ENCODE data around the gene UBE2O. TPM values are rescaled to one million over a fixed set of nuclear protein-coding genes. Genes with fewer than 3 reads are reported as not detected.

UBE2O gene
- total and polyA plus RNA-seq, 2 experiments from 2014 or later = 30.4 to 79.4 TPM

DNA sequence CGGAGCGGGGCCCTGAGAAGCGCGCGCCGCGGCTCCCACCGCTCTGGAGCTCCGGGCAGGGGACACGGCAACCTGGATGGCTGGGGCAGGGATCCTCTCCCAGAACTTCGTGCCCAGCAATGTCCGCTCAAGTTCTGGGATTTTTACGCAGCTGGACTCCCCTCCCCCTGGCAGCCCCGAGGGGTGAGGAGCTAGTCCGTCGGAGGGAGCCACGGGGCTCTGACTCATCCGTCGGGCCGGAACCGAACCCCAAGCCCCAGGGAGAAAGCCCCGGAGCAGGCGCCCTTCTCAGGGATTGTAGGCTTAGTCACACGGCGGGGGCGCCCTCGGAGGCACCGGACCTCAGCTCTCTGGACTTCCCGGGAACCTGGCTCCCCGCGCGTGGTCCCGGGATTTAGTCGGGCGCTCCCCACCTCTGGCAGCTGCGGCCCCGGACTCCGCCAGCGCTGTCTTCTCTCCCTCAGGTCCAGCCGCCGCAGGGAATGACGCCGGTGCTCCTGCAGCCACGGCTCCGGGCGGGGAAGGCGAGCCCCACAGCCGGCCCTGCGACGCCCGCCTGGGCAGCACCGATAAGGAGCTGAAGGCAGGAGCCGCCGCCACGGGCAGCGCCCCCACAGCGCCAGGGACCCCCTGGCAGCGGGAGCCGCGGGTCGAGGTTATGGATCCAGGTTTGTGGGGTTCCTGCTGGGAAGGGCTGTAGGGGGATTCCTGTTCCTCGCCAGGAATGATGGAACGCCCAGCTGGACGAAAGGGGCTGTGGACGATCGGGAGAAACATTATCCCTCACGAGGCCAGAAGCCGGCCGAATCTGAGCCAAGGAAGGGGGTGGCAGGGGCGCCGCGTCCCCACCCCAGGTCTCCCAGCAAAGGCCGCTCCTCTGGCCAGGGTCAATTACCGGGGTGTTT is 67.7 kb downstream of the UBE2O start:
- Histone ChIP-seq H3K4me2 (peak overlapping the region; percentile 84), H3K4me1 (ENCODE audit: insufficient read depth) (peaks cover 27% of the 10 kb centered on the region), H3K9me2 (ENCODE audit: insufficient read depth) (no peaks in the 10 kb centered on the region), H3K36me3 (ENCODE audit: insufficient read depth) (no peaks in the 10 kb centered on the region), H3K27me3 (ENCODE audit: insufficient read depth) (peaks cover 60% of the 10 kb centered on the region), H4K20me1 (replicated peaks; ENCODE audit: insufficient read depth) (no peaks in the 10 kb centered on the region), H3K4me3 (peak overlapping the region; percentile 84), H2AFZ (peak overlapping the region; percentile 89), H3K27ac (ENCODE audit: low read depth) (no peak overlapping the region), H3K79me2 (replicated peaks; ENCODE audit: insufficient read depth) (no peaks in the 10 kb centered on the region), H3F3A (replicated peaks; ENCODE audit: low read depth) (peaks cover 16% of the 10 kb centered on the region)
- Mint-ChIP-seq H3K4me1 (peaks cover 27% of the 10 kb centered on the region), H3K4me3 (peak overlapping the region; percentile 58), H3K9me3 (no peaks in the 10 kb centered on the region; the same call in 2 of the 3 replicates), H3K36me3 (ENCODE audit: low read depth) (peaks cover 13% of the 10 kb centered on the region; the same call in 2 of the 3 replicates), H3K27ac (no peak overlapping the region), H3K27me3 (ENCODE audit: insufficient read depth, low read depth, poor library complexity) (peaks cover 61% of the 10 kb centered on the region)
- DNase-seq (ENCODE audit: low spot score) (peak; percentile 53), ATAC-seq (peak; percentile 2)
- TF ChIP-seq EZH2 (IDR thresholded peaks at IDR 0.05; ENCODE audit: low read depth, unreplicated experiment) (no peak), CREB1 (CRISPR knock-in tag; IDR thresholded peaks at IDR 0.05; ENCODE audit: low read depth) (no peak), ZNF331 (CRISPR knock-in tag; IDR thresholded peaks at IDR 0.05; ENCODE audit: low read depth) (no peak), STAT1 (IDR thresholded peaks at IDR 0.05; ENCODE audit: unreplicated experiment) (no peak), EZH2phosphoT487 (IDR thresholded peaks at IDR 0.05; ENCODE audit: unreplicated experiment) (no peak), JUNB (IDR thresholded peaks at IDR 0.05; ENCODE audit: unreplicated experiment) (no peak), ZNF114 (CRISPR knock-in tag; IDR thresholded peaks at IDR 0.05) (no peak), NANOG (IDR thresholded peaks at IDR 0.05; ENCODE audit: borderline replicate concordance) (no peak), POLR2AphosphoS5 (IDR thresholded peaks at IDR 0.05; ENCODE audit: low read depth) (no peak)
- TF ChIP-seq, protein P1, sequence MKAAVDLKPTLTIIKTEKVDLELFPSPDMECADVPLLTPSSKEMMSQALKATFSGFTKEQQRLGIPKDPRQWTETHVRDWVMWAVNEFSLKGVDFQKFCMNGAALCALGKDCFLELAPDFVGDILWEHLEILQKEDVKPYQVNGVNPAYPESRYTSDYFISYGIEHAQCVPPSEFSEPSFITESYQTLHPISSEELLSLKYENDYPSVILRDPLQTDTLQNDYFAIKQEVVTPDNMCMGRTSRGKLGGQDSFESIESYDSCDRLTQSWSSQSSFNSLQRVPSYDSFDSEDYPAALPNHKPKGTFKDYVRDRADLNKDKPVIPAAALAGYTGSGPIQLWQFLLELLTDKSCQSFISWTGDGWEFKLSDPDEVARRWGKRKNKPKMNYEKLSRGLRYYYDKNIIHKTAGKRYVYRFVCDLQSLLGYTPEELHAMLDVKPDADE (IDR thresholded peaks at IDR 0.05) = no peak
- TF ChIP-seq, protein P2, sequence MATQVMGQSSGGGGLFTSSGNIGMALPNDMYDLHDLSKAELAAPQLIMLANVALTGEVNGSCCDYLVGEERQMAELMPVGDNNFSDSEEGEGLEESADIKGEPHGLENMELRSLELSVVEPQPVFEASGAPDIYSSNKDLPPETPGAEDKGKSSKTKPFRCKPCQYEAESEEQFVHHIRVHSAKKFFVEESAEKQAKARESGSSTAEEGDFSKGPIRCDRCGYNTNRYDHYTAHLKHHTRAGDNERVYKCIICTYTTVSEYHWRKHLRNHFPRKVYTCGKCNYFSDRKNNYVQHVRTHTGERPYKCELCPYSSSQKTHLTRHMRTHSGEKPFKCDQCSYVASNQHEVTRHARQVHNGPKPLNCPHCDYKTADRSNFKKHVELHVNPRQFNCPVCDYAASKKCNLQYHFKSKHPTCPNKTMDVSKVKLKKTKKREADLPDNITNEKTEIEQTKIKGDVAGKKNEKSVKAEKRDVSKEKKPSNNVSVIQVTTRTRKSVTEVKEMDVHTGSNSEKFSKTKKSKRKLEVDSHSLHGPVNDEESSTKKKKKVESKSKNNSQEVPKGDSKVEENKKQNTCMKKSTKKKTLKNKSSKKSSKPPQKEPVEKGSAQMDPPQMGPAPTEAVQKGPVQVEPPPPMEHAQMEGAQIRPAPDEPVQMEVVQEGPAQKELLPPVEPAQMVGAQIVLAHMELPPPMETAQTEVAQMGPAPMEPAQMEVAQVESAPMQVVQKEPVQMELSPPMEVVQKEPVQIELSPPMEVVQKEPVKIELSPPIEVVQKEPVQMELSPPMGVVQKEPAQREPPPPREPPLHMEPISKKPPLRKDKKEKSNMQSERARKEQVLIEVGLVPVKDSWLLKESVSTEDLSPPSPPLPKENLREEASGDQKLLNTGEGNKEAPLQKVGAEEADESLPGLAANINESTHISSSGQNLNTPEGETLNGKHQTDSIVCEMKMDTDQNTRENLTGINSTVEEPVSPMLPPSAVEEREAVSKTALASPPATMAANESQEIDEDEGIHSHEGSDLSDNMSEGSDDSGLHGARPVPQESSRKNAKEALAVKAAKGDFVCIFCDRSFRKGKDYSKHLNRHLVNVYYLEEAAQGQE (IDR thresholded peaks at IDR 0.05; ENCODE audit: unreplicated experiment) = no peak
- TF ChIP-seq, protein P3, sequence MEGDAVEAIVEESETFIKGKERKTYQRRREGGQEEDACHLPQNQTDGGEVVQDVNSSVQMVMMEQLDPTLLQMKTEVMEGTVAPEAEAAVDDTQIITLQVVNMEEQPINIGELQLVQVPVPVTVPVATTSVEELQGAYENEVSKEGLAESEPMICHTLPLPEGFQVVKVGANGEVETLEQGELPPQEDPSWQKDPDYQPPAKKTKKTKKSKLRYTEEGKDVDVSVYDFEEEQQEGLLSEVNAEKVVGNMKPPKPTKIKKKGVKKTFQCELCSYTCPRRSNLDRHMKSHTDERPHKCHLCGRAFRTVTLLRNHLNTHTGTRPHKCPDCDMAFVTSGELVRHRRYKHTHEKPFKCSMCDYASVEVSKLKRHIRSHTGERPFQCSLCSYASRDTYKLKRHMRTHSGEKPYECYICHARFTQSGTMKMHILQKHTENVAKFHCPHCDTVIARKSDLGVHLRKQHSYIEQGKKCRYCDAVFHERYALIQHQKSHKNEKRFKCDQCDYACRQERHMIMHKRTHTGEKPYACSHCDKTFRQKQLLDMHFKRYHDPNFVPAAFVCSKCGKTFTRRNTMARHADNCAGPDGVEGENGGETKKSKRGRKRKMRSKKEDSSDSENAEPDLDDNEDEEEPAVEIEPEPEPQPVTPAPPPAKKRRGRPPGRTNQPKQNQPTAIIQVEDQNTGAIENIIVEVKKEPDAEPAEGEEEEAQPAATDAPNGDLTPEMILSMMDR (conservative IDR thresholded peaks at IDR 0.05; ENCODE audit: low read depth in 2 of 2) = no peak
- TF ChIP-seq, protein P4, sequence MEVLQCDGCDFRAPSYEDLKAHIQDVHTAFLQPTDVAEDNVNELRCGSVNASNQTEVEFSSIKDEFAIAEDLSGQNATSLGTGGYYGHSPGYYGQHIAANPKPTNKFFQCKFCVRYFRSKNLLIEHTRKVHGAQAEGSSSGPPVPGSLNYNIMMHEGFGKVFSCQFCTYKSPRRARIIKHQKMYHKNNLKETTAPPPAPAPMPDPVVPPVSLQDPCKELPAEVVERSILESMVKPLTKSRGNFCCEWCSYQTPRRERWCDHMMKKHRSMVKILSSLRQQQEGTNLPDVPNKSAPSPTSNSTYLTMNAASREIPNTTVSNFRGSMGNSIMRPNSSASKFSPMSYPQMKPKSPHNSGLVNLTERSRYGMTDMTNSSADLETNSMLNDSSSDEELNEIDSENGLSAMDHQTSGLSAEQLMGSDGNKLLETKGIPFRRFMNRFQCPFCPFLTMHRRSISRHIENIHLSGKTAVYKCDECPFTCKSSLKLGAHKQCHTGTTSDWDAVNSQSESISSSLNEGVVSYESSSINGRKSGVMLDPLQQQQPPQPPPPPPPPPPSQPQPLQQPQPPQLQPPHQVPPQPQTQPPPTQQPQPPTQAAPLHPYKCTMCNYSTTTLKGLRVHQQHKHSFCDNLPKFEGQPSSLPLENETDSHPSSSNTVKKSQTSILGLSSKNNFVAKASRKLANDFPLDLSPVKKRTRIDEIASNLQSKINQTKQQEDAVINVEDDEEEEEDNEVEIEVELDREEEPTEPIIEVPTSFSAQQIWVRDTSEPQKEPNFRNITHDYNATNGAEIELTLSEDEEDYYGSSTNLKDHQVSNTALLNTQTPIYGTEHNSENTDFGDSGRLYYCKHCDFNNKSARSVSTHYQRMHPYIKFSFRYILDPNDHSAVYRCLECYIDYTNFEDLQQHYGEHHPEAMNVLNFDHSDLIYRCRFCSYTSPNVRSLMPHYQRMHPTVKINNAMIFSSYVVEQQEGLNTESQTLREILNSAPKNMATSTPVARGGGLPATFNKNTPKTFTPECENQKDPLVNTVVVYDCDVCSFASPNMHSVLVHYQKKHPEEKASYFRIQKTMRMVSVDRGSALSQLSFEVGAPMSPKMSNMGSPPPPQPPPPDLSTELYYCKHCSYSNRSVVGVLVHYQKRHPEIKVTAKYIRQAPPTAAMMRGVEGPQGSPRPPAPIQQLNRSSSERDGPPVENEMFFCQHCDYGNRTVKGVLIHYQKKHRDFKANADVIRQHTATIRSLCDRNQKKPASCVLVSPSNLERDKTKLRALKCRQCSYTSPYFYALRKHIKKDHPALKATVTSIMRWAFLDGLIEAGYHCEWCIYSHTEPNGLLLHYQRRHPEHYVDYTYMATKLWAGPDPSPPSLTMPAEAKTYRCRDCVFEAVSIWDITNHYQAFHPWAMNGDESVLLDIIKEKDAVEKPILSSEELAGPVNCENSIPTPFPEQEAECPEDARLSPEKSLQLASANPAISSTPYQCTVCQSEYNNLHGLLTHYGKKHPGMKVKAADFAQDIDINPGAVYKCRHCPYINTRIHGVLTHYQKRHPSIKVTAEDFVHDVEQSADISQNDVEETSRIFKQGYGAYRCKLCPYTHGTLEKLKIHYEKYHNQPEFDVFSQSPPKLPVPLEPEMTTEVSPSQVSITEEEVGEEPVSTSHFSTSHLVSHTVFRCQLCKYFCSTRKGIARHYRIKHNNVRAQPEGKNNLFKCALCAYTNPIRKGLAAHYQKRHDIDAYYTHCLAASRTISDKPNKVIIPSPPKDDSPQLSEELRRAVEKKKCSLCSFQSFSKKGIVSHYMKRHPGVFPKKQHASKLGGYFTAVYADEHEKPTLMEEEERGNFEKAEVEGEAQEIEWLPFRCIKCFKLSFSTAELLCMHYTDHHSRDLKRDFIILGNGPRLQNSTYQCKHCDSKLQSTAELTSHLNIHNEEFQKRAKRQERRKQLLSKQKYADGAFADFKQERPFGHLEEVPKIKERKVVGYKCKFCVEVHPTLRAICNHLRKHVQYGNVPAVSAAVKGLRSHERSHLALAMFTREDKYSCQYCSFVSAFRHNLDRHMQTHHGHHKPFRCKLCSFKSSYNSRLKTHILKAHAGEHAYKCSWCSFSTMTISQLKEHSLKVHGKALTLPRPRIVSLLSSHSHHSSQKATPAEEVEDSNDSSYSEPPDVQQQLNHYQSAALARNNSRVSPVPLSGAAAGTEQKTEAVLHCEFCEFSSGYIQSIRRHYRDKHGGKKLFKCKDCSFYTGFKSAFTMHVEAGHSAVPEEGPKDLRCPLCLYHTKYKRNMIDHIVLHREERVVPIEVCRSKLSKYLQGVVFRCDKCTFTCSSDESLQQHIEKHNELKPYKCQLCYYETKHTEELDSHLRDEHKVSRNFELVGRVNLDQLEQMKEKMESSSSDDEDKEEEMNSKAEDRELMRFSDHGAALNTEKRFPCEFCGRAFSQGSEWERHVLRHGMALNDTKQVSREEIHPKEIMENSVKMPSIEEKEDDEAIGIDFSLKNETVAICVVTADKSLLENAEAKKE (CRISPR knock-in tag; IDR thresholded peaks at IDR 0.05) = no peak

All from GM23338 (cell line).